GM12878 (cell line): ENCODE data around the gene FUT7. TPM values are rescaled to one million over a fixed set of nuclear protein-coding genes. Genes with fewer than 3 reads are reported as not detected.

Experiments
- ATF2 ChIP-seq: IDR thresholded peaks from 2 replicates; pipeline ENCODE4 v1.6.1; 2012; ENCODE audit warnings: low read length, inconsistent platforms
- ATF7 ChIP-seq: fragments of 450-650 bp; IDR thresholded peaks from 2 replicates; pipeline ENCODE4 v1.6.1; 2016; ENCODE audit warnings: low read depth, mild to moderate bottlenecking
- CBFB ChIP-seq: IDR thresholded peaks from 2 replicates; pipeline ENCODE4 v1.6.1; 2016; ENCODE audit warnings: antibody characterized with exemption, low read depth
- CREB1 ChIP-seq: IDR thresholded peaks from 2 replicates; pipeline ENCODE4 v1.6.1; 2012; ENCODE audit warnings: low read depth, mild to moderate bottlenecking, inconsistent platforms
- FOXM1 ChIP-seq: IDR thresholded peaks from 2 replicates; pipeline ENCODE4 v1.6.1; 2012; ENCODE audit warnings: low read depth, mild to moderate bottlenecking, inconsistent platforms, low read length, moderate library complexity
- LARP7 ChIP-seq: fragments of 450-650 bp; IDR thresholded peaks from 2 replicates; pipeline ENCODE4 v1.6.1; 2017; ENCODE audit warnings: mild to moderate bottlenecking
- PRDM15 ChIP-seq: fragments of 450-650 bp; formaldehyde crosslinking; IDR thresholded peaks from 2 replicates; pipeline ENCODE4 v1.4.0; 2020; ENCODE audit warnings: mild to moderate bottlenecking, moderate library complexity
- RELB ChIP-seq: fragments of 450-650 bp; IDR thresholded peaks from 2 replicates; pipeline ENCODE4 v1.6.1; 2017; ENCODE audit warnings: low read depth, mild to moderate bottlenecking, moderate library complexity
- TBL1XR1 ChIP-seq: IDR thresholded peaks from 2 replicates; pipeline ENCODE4 v1.6.1; 2012; ENCODE audit warnings: low read depth, low read length, improper control_type of control experiment
- YBX1 ChIP-seq: fragments of 450-650 bp; IDR thresholded peaks from 2 replicates; pipeline ENCODE4 v1.6.1; 2016; ENCODE audit warnings: antibody characterized with exemption
- polyA plus RNA-seq, 11 experiments: library from polyadenylated mRNA; depleted of rRNA in 4 of 11; unstranded in 6 of 11; stranded (reverse) in 5 of 11; fragments of >200 nt; fragmentation: Nextera tagmentation in 4 of 11; fragmentation: Illumina TruSeq in 1 of 11; extraction: Ambion mirVana in 4 of 11; extraction: Trizol in 1 of 11; gene quantifications; 1 replicate in 1 of 11; 2 replicates in 10 of 11; pipeline versions ENCODE4 v1.2.1 to v1.2.3, GENCODE V29; 2011 to 2016; ENCODE audit warnings: inconsistent platforms in 2 of 11, missing spikeins in 2 of 11, low read depth in 1 of 11
- total RNA-seq, 4 experiments: library from RNA; depleted of rRNA in 3 of 4; stranded (reverse); fragments of >200 nt in 3 of 4; fragmentation: Illumina TruSeq in 1 of 4; extraction: Trizol in 1 of 4; gene quantifications; 2 replicates each; pipeline versions ENCODE4 v1.2.1 to v1.2.3, GENCODE V29; 2013 to 2021
- TF ChIP-seq, protein P1 (sequence below): fragments of 450-650 bp; IDR thresholded peaks from 2 replicates; pipeline ENCODE4 v1.6.1; 2017; ENCODE audit warnings: mild to moderate bottlenecking, moderate library complexity
- TF ChIP-seq, protein P2 (sequence below): fragments of 450-650 bp; conservative IDR thresholded peaks from 2 replicates; pipeline ENCODE4 v1.6.1; 2017; ENCODE audit warnings: mild to moderate bottlenecking, moderate library complexity
- TF ChIP-seq, protein P3 (sequence below): IDR thresholded peaks from 2 replicates; pipeline ENCODE4 v1.6.1; 2012; ENCODE audit warnings: low read depth, low read length, improper control_type of control experiment

Gene FUT7
- total and polyA plus RNA-seq, 10 of the 15 experiments (the other 5 are each of a cell fraction or from before 2014, with no cell fraction given), result 0.04 to 0.62 (median 0.20) TPM; not detected in 2

DNA sequence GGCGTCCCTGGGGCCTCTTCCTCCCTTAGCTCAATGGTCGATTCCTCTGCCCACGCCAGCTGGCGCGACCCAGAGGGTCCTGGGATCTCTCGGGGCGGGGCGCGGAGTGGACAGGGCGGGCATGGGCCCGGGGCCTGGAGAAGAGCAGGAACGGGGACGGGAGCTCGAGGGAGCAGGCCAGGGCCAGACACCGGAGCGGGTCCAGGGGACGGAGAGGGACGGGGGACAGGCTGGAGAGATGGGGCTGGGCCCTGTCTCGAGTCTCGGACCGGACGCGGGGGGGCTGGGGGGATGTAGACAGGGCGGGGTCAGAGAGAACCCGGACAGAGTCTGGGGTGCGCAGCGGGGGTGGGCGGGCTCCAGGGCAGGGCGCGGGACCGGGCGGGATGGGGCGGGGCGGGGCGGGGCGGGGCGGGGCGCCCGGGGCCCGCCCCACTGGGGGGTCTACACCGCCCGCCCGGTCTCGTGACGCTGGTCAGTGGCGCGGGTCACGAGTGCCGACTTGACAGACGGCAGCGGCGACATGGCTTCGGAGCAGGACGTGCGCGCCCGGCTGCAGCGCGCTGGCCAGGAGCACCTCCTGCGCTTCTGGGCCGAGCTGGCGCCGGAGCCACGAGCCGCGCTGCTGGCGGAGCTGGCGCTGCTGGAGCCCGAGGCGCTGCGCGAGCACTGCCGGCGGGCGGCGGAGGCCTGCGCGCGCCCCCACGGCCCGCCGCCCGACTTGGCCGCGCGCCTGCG, 45.3 kb upstream of the FUT7 start, which contains the start of gene UAP1L1 (continued):
- TF ChIP-seq, protein P1, sequence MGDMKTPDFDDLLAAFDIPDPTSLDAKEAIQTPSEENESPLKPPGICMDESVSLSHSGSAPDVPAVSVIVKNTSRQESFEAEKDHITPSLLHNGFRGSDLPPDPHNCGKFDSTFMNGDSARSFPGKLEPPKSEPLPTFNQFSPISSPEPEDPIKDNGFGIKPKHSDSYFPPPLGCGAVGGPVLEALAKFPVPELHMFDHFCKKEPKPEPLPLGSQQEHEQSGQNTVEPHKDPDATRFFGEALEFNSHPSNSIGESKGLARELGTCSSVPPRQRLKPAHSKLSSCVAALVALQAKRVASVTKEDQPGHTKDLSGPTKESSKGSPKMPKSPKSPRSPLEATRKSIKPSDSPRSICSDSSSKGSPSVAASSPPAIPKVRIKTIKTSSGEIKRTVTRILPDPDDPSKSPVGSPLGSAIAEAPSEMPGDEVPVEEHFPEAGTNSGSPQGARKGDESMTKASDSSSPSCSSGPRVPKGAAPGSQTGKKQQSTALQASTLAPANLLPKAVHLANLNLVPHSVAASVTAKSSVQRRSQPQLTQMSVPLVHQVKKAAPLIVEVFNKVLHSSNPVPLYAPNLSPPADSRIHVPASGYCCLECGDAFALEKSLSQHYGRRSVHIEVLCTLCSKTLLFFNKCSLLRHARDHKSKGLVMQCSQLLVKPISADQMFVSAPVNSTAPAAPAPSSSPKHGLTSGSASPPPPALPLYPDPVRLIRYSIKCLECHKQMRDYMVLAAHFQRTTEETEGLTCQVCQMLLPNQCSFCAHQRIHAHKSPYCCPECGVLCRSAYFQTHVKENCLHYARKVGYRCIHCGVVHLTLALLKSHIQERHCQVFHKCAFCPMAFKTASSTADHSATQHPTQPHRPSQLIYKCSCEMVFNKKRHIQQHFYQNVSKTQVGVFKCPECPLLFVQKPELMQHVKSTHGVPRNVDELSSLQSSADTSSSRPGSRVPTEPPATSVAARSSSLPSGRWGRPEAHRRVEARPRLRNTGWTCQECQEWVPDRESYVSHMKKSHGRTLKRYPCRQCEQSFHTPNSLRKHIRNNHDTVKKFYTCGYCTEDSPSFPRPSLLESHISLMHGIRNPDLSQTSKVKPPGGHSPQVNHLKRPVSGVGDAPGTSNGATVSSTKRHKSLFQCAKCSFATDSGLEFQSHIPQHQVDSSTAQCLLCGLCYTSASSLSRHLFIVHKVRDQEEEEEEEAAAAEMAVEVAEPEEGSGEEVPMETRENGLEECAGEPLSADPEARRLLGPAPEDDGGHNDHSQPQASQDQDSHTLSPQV, result no peak
- TF ChIP-seq RELB, result 0 out of 2 replicates have a peak, but pooled peaks have one; percentile 17
- no peak for TF ChIP-seq ATF7
- TF ChIP-seq, protein P2, sequence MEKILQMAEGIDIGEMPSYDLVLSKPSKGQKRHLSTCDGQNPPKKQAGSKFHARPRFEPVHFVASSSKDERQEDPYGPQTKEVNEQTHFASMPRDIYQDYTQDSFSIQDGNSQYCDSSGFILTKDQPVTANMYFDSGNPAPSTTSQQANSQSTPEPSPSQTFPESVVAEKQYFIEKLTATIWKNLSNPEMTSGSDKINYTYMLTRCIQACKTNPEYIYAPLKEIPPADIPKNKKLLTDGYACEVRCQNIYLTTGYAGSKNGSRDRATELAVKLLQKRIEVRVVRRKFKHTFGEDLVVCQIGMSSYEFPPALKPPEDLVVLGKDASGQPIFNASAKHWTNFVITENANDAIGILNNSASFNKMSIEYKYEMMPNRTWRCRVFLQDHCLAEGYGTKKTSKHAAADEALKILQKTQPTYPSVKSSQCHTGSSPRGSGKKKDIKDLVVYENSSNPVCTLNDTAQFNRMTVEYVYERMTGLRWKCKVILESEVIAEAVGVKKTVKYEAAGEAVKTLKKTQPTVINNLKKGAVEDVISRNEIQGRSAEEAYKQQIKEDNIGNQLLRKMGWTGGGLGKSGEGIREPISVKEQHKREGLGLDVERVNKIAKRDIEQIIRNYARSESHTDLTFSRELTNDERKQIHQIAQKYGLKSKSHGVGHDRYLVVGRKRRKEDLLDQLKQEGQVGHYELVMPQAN, result no peak; the same call in none of the 2 replicates
- no peak for TF ChIP-seq YBX1
- TF ChIP-seq, protein P3, sequence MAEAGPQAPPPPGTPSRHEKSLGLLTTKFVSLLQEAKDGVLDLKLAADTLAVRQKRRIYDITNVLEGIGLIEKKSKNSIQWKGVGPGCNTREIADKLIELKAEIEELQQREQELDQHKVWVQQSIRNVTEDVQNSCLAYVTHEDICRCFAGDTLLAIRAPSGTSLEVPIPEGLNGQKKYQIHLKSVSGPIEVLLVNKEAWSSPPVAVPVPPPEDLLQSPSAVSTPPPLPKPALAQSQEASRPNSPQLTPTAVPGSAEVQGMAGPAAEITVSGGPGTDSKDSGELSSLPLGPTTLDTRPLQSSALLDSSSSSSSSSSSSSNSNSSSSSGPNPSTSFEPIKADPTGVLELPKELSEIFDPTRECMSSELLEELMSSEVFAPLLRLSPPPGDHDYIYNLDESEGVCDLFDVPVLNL, result no peak
- no peak for TF ChIP-seq FOXM1
- TF ChIP-seq TBL1XR1, result no peak
- TF ChIP-seq CREB1, result no peak
- TF ChIP-seq LARP7, result peak; percentile 82; the same call in 1 of the 2 replicates
- TF ChIP-seq ATF2, result no peak
- TF ChIP-seq PRDM15 (CRISPR knock-in tag), result no peak
- no peak for TF ChIP-seq CBFB
